DOHH2 (cell line): ENCODE measurements around the gene SEMA4D.

Experiments used
- EZH2phosphoT487 ChIP-seq: fragments of 200-600 bp; sonication (generic); IDR thresholded peaks from 2 replicates; pipeline ENCODE4 v1.6.1; 2017; ENCODE audit warnings: borderline replicate concordance, mild to moderate bottlenecking, antibody characterized with exemption, low read length, moderate library complexity, mixed read lengths
- TF ChIP-seq, protein P1 (sequence below): fragments of 200-600 bp; sonication (generic); IDR thresholded peaks from one replicate; pipeline ENCODE4 v1.5.1; 2014; ENCODE audit warnings: antibody characterized with exemption, mild to moderate bottlenecking, low read depth, low read length; ENCODE audit not compliant: poor library complexity, severe bottlenecking

DNA sequence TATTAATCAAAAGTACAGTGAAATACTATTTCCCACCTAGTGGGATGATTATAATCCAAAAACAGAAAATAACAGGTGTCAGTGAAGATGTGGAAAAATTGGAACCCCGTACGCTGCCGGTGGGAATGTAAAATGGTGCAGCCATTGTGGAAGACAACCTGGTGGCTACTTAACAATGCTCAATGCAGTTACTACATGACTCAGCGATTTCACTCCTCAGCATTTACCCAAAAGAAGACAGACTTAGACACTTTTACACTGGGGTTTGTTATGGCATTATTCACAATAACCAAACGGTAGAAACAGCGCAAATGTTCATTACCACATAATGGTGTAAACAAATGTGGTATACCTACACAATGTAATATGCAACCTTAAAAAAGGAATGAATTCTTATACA, 155.7 kb downstream of the SEMA4D start:
- TF ChIP-seq, protein P1, sequence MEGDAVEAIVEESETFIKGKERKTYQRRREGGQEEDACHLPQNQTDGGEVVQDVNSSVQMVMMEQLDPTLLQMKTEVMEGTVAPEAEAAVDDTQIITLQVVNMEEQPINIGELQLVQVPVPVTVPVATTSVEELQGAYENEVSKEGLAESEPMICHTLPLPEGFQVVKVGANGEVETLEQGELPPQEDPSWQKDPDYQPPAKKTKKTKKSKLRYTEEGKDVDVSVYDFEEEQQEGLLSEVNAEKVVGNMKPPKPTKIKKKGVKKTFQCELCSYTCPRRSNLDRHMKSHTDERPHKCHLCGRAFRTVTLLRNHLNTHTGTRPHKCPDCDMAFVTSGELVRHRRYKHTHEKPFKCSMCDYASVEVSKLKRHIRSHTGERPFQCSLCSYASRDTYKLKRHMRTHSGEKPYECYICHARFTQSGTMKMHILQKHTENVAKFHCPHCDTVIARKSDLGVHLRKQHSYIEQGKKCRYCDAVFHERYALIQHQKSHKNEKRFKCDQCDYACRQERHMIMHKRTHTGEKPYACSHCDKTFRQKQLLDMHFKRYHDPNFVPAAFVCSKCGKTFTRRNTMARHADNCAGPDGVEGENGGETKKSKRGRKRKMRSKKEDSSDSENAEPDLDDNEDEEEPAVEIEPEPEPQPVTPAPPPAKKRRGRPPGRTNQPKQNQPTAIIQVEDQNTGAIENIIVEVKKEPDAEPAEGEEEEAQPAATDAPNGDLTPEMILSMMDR, result no peak
- no peak for TF ChIP-seq EZH2phosphoT487
